HG03280 (cell line): ENCODE data around the gene SYTL1.

Experiments
- ATAC-seq: cut with Tn5 transposase; IDR thresholded peaks from one replicate; pipeline ENCODE4 v1.9.1; 2021; ENCODE audit warnings: mild to moderate bottlenecking, moderate library complexity; ENCODE audit not compliant: unreplicated experiment

Gene SYTL1

GRCh38 chr1:27399251-27400025 lies 57.6 kb downstream of the SYTL1 start:
- no peak for ATAC-seq

GRCh38 chr1:27400082-27400962 lies 58.5 kb downstream of the SYTL1 start:
- no peak for ATAC-seq

GRCh38 chr1:27400963-27401341 lies 59.1 kb downstream of the SYTL1 start:
- ATAC-seq, result no peak

GRCh38 chr1:27402349-27402754 lies 60.5 kb downstream of the SYTL1 start:
- ATAC-seq, result no peak

GRCh38 chr1:27403065-27403726 lies 61.4 kb downstream of the SYTL1 start:
- ATAC-seq, result no peak
